Fibroblast of pulmonary artery (primary cell): ENCODE measurements around the gene CRISP1.
"Not testable (repeated sequence)": the region's sequence is repeated elsewhere in the genome, so short reads cannot be mapped to it uniquely, and the experiment has no call there.

Experiments used
- DNase-seq: peaks from one replicate; pipeline ENCODE4 v3.0.0-alpha.2; 2010; ENCODE audit warnings: low read depth
- H3K4me3 ChIP-seq: replicated peaks from 2 replicates; pipeline ENCODE4 v1.5.1; 2011; ENCODE audit warnings: low read depth, mild to moderate bottlenecking, control low read depth, low read length, moderate library complexity
- TF ChIP-seq, protein P1 (sequence below): IDR thresholded peaks from 2 replicates; pipeline ENCODE4 v1.5.1; 2011; ENCODE audit warnings: mild to moderate bottlenecking, control low read depth, low read length, inconsistent platforms; ENCODE audit errors: missing control alignments

The CRISP1 gene

DNA sequence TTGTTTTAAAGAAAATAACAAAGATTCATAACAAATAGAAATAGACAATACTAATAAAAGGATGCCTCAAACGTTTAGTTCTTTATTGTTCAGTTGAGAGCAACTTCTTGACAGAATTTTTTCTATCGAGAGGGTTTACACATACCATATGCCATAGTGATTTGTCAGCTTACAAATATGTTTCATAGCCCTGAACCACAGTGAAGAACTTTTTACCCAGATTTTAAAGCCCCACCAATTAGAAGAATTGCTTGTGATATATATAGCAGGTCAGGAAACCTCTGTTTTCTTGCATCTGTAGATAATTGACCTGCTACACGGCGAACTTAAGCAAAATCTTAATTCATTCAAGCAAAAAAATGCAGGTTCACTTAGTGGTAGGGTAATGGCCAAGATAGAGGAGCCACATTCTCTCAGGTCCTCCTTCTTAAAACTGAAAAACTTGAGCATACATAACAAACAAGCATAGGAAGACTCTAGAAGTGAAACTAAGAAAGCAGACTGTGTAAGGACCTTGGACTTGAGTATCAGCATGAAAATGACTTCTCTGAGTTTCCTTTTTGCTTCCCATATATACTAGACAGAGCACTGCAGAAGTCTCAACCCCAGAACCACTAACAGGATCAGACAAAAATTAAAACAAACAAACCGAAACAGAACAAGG, 39.5 kb downstream of the CRISP1 start:
- no peak overlapping the region for H3K4me3 ChIP-seq
- TF ChIP-seq, protein P1, sequence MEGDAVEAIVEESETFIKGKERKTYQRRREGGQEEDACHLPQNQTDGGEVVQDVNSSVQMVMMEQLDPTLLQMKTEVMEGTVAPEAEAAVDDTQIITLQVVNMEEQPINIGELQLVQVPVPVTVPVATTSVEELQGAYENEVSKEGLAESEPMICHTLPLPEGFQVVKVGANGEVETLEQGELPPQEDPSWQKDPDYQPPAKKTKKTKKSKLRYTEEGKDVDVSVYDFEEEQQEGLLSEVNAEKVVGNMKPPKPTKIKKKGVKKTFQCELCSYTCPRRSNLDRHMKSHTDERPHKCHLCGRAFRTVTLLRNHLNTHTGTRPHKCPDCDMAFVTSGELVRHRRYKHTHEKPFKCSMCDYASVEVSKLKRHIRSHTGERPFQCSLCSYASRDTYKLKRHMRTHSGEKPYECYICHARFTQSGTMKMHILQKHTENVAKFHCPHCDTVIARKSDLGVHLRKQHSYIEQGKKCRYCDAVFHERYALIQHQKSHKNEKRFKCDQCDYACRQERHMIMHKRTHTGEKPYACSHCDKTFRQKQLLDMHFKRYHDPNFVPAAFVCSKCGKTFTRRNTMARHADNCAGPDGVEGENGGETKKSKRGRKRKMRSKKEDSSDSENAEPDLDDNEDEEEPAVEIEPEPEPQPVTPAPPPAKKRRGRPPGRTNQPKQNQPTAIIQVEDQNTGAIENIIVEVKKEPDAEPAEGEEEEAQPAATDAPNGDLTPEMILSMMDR: no peak
- no peak for DNase-seq

DNA sequence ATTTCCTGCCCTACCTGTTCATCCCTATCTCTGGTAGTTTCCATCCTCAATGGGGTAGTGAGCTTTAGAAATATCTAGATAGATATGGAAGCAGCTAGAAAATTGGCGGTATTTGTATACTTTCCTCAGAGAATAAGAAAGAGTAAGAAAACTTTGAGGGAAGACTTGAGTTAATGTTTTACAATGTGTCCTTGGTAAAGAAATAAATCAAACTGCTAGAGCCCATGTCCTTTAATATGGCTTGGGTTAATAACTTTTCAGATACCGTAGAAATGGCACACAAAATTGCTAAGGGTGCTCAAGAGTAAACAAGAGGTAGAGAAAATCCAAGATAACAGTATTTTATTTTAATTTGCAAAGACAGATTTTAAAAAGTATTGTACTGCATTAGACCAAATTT, 51.2 kb downstream of the CRISP1 start:
- no peak overlapping the region for H3K4me3 ChIP-seq
- TF ChIP-seq, protein P1: no peak
- DNase-seq: no peak

GRCh38 chr6:49813248-49813647, 53.1 kb downstream of the CRISP1 start:
- TF ChIP-seq, protein P1: no peak
- no peak for DNase-seq
- H3K4me3 ChIP-seq: no peak overlapping the region

- TF ChIP-seq, protein P1: no peak
- H3K4me3 ChIP-seq: no peak overlapping the region
- DNase-seq: no peak
These were observed 60.2 kb downstream of the CRISP1 start for GRCh38 chr6:49806145-49806544.

GRCh38 chr6:49805246-49805645, 61.1 kb downstream of the CRISP1 start:
- no peak overlapping the region for H3K4me3 ChIP-seq
- TF ChIP-seq, protein P1: no peak
- DNase-seq: no peak

DNA sequence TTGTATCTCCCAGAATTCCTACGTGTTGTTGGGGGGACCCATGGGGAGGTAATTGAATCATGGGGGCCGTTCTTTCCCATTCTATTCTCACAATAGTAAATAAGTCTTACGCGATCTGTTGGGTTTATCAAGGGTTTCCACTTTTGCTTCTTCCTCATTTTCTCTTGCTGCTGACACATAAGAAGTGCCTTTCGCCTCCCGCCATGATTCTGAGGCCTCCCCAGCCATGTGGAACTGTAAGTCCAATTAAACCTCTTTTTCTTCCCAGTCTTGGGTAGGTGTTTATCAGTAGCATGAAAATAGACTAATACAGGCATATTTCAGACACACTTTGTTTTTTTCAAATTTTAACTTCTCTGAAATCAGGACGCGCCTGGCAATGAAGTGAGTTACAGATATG, 64.8 kb downstream of the CRISP1 start:
- TF ChIP-seq, protein P1: no peak
- no peak for DNase-seq
- no peak overlapping the region for H3K4me3 ChIP-seq

- H3K4me3 ChIP-seq: no peak overlapping the region
- TF ChIP-seq, protein P1: no peak
- DNase-seq: no peak
These were observed 67.2 kb downstream of the CRISP1 start for GRCh38 chr6:49799090-49799489.

- DNase-seq, H3K4me3 ChIP-seq: not testable (repeated sequence)
These were observed 69.4 kb downstream of the CRISP1 start for GRCh38 chr6:49796842-49797455.
